HG02642 (cell line): ENCODE measurements around the gene FFAR4.

ENCODE experiments used
- ATAC-seq: cut with Tn5 transposase; IDR thresholded peaks from one replicate; pipeline ENCODE4 v1.9.1; 2021; ENCODE audit warnings: mild to moderate bottlenecking; ENCODE audit not compliant: unreplicated experiment, poor library complexity

The FFAR4 gene

DNA sequence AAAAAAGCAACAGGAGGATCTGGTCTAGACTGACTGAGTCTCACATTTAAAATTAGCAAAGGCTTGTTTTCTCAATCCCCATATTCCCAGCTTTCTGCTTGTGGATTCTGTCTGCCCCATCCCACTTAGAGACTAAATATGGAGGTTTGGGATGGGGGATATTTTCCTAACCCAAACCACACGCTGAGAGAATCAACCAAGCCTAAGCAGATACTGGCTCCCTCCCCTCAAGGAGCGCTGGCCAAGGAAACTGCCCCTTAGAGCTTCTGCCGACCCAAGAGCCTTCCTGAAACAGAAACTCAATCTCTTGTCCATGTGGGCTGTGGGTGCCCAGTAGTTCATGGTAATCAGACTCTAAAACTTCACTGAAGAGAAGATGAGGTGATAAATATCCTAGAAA is 3.9 kb downstream of the FFAR4 start:
- no peak for ATAC-seq

DNA sequence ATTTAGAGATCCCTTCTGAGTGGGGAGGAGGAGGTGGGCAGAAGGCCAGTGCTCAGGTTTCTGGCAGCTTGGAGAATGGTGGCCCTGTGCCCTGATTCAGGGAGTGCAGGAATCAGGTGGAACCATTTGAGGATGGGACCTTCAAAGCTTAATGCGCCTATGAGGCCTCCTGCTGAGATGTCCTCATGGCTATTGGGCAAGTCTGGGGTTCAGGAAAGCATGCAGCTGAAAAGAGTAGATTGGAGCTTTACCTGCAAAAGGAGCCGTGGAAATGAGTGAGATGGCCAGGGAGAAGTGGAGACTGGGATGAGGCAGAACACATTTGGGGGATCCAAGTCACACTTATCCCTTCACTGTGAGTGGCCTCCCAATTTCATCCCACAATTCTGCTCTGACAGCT is 6.1 kb downstream of the FFAR4 start:
- no peak for ATAC-seq

GRCh38 chr10:93573051-93573909 is 6.8 kb downstream of the FFAR4 start:
- no peak for ATAC-seq

DNA sequence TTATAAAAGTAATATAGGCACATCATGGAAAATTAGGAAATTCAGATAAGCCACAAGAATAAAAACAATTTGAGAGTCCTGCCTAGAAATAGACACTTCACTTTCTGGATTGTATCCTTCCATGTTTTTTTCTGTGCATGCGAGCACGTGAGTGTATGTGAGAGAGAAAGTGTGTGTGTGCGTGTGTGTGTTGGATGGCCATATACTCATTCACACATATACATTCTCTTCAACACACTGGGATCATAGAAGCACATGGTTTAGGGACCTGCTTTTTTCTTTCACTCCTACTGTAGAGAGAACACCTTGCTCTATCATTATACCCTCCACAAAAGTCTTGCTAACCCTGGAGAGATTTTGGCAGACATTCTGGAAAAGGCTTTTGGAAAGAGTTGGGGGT is 7.5 kb downstream of the FFAR4 start:
- ATAC-seq: no peak

DNA sequence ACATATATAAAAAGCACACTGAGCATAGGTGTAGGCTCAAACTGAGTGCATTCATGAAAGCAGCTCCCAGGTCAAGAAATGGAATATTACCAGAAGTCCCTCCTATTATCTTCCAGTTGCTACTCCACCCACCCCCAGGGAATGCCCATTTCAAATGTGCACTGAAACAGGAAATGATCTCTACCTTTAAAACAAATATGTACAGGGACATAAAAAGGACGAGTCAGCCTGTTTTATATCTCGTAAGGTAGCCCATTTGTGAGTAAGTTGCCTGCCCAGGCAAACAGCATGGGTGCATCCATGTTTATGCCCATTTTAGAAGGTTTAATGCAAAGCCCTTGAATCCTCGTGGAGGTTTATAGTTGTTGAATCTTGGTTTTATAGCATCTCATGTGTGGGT is 10.4 kb downstream of the FFAR4 start:
- no peak for ATAC-seq

GRCh38 chr10:93577565-93577964 is 11.1 kb downstream of the FFAR4 start:
- no peak for ATAC-seq

GRCh38 chr10:93579089-93579488 is 12.6 kb downstream of the FFAR4 start:
- ATAC-seq: no peak

GRCh38 chr10:93579985-93580711 is 13.7 kb downstream of the FFAR4 start:
- no peak for ATAC-seq

GRCh38 chr10:93580828-93581227 is 14.4 kb downstream of the FFAR4 start:
- no peak for ATAC-seq

- ATAC-seq: no peak
Observed at GRCh38 chr10:93584445-93584844, 18.0 kb downstream of the FFAR4 start.

GRCh38 chr10:93589648-93590562 is 23.4 kb downstream of the FFAR4 start:
- ATAC-seq: no peak

GRCh38 chr10:93590638-93591037 is 24.2 kb downstream of the FFAR4 start:
- no peak for ATAC-seq

DNA sequence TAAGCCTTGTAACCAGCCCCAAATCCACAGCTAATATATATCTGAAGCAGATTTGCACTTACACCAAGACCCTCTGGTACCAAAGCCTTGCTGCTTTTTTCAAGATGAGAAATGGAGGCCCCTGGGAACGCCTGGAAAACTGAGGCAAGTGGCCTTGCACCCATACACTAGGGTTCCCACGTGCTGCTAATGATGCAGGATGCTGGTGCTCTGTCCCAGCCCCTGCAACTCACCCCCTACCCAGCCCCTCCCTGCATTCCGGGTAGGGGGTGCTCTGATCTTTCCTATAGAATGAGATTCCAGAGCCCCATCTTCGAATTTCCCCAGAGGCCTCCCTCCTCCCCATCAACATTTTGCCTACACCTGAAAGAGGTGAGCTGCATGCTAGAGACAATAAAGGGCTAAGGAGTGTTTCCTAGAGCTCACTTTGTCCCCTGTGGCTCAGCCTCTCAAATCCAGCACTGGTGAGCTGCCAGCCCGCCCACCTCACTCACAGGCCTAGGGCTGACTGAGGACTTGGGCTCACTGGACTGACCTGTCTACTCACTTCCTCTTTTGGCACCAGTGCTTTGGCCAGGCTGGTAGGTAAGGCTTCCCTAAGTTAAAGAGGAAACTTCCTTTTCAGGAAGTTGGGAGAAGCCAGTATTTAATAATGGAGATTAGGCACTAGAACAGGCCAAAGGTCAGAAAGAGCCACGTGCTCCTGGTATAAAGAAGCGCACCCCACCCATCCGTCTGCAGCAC is 24.8 kb downstream of the FFAR4 start:
- ATAC-seq: no peak

DNA sequence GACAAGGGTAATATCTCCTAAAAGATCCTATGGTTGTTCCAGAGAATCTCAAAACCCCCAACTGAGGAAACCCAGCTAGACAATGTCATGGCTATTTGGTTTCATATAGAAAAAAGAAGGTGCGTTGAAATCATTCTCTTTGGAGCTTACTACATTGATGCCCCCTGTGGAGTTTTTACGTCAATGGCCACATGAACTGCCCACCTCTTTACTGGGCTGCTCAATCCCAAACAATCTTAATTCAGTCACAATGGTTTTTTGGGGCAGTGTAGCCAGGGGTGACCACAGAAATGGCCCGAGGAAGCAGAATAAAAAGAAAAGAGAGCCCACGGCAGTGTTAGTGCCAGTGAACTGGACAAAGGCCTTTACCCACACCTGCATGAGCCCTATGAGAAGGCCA is 26.8 kb downstream of the FFAR4 start:
- ATAC-seq: no peak

GRCh38 chr10:93593749-93594148 is 27.3 kb downstream of the FFAR4 start:
- no peak for ATAC-seq

DNA sequence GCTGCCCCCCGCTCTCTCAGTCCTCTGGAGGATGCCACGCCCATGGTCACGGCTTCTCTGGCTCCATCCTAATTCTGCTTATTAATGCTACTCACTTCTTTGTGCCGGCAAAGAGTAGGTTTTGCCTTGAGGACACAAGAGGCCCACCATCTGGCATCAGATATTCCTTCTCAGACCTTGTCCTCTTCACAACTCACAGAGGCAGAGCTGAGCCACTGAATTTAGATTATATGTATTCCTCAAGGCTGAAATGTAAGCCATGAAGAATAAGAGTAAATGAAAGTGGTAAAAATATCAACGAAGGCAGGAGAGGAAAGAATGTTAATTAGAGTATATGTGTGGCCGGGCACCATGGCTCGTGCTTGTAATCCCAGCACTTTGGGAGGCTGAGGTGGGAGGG is 28.1 kb downstream of the FFAR4 start:
- no peak for ATAC-seq

- ATAC-seq: no peak
Observed at GRCh38 chr10:93595378-93596161, 29.1 kb downstream of the FFAR4 start.

GRCh38 chr10:93596539-93596938 is 30.1 kb downstream of the FFAR4 start:
- no peak for ATAC-seq

DNA sequence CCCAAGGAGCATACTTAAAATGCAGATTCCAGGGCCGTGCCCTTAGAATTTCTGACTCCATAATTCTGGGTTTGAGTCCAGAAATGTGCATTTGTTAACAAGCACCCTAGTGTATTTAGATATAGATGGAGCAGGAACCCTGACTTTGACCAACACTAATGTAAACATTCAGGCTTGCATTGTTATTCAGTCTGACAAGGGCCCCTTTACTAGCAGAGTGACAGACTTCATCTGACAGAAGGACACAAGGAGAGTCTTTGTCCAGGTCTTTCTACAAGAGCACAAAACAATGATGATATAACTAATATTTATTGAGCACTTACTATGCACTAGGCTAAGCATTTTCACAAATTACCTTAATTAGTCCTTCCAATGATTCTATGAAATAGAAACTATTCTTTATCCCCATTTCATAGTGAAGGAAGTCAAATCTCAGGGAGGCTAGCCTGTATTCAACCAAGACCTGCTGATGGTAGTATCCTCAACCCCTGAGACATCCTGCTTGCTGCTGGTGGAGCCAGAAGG is 30.7 kb downstream of the FFAR4 start:
- no peak for ATAC-seq
